Brain microvascular endothelial cell (primary cell): ENCODE results near the gene PTPN6.
A peak's percentile ranks its signal among the peaks of the same experiment; 100 is the strongest.

ENCODE experiments used
- DNase-seq: peaks from one replicate; pipeline ENCODE4 v3.0.0-alpha.2; 2020
- H3K27ac ChIP-seq: fragments of 250-450 bp; sonication (Bioruptor Pico); 2 replicates; pipeline ENCODE4 v1.5.1; 2020; ENCODE audit warnings: mild to moderate bottlenecking, moderate library complexity
- H3K27me3 ChIP-seq: fragments of 250-450 bp; sonication (Bioruptor Pico); replicated peaks from 2 replicates; pipeline ENCODE4 v1.5.1; 2020; ENCODE audit warnings: mild to moderate bottlenecking
- H3K36me3 ChIP-seq: fragments of 250-450 bp; sonication (Bioruptor Pico); replicated peaks from 2 replicates; pipeline ENCODE4 v1.5.1; 2020; ENCODE audit warnings: mild to moderate bottlenecking
- H3K4me3 ChIP-seq: 2 replicates; pipeline ENCODE4 v1.5.1; 2011; ENCODE audit warnings: low read depth, mild to moderate bottlenecking, control low read depth, low read length, moderate library complexity
- in situ Hi-C: cut with HindIII; loops from 2 replicates; pipeline ENCODE4 v1.10.0; 2017; ENCODE audit warnings: low sequenced_read_pairs, low pct_ligation_motif_present
- TF ChIP-seq, protein P1 (sequence below): IDR thresholded peaks from 2 replicates; pipeline ENCODE4 v1.5.1; 2011; ENCODE audit warnings: low read depth, mild to moderate bottlenecking, moderate library complexity, low read length, control low read depth, inconsistent platforms; ENCODE audit errors: missing control alignments

PTPN6 gene

DNA sequence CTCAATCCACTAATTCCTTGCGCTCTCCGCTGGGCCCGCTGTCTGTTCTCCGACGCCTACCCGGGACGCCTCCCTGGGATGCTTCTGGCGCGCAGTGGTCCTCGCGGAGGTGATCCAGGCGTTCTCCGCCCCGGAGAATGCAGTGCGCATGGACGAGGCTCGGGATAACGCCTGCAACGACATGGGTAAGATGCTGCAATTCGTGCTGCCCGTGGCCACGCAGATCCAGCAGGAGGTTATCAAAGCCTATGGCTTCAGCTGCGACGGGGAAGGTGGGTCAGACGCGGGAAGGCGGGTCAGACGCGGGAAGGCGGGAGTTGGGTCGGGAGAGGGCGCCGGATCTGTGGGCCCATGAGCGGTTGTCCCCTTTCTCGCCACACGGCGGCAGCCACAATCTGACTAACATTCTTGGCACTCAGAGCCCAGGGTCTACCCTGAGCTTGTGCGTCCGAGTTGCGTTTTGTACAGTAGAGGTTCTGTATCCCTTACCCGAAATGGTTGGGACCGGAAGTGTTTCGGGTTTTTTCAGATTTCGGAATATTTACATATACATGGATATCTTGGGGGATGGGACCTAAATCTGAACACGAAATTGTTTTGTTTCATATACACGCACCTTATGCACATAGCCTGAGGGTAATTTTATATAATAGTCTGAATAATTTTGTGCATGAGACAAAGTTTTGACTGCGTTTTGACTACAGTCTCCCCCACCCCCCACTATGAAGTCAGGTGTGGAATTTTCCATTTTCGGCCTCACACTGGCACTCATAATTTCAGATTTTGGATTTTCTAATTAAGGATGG, 6.6 kb upstream of the PTPN6 start:
- Histone ChIP-seq H3K27me3 (no peaks in the 10 kb centered on the region), H3K36me3 (peaks cover 7% of the 10 kb centered on the region), H3K4me3 (peak overlapping the region; percentile 87), H3K27ac (peak overlapping the region; percentile 93)
- peak; percentile 92 for DNase-seq
- in situ Hi-C loops = no loop called here
- TF ChIP-seq, protein P1, sequence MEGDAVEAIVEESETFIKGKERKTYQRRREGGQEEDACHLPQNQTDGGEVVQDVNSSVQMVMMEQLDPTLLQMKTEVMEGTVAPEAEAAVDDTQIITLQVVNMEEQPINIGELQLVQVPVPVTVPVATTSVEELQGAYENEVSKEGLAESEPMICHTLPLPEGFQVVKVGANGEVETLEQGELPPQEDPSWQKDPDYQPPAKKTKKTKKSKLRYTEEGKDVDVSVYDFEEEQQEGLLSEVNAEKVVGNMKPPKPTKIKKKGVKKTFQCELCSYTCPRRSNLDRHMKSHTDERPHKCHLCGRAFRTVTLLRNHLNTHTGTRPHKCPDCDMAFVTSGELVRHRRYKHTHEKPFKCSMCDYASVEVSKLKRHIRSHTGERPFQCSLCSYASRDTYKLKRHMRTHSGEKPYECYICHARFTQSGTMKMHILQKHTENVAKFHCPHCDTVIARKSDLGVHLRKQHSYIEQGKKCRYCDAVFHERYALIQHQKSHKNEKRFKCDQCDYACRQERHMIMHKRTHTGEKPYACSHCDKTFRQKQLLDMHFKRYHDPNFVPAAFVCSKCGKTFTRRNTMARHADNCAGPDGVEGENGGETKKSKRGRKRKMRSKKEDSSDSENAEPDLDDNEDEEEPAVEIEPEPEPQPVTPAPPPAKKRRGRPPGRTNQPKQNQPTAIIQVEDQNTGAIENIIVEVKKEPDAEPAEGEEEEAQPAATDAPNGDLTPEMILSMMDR = peak; percentile 86

DNA sequence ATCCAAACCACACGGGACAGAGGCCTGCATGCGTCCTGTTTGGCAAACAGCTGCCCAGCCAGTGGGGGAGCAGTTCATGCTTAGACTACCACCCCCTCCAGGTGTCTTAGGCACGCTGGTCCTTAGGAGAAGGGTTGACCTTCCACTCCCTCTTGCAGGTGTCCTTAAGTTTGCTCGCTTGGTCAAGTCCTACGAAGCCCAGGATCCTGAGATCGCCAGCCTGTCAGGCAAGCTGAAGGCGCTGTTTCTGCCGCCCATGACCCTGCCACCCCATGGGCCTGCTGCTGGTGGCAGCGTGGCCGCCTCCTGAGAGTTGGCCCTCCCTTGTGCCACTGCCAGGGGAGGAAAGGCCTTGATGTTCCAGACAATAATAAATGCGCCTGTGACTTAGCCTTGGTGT, 5.5 kb upstream of the PTPN6 start:
- peaks cover 5% of the 10 kb centered on the region for H3K36me3 ChIP-seq
- in situ Hi-C loops = no loop called here
- no peak for DNase-seq
- H3K27me3 ChIP-seq = no peaks in the 10 kb centered on the region
- no peak overlapping the region for H3K4me3 ChIP-seq
- H3K27ac ChIP-seq = no peak overlapping the region
- TF ChIP-seq, protein P1 = no peak

DNA sequence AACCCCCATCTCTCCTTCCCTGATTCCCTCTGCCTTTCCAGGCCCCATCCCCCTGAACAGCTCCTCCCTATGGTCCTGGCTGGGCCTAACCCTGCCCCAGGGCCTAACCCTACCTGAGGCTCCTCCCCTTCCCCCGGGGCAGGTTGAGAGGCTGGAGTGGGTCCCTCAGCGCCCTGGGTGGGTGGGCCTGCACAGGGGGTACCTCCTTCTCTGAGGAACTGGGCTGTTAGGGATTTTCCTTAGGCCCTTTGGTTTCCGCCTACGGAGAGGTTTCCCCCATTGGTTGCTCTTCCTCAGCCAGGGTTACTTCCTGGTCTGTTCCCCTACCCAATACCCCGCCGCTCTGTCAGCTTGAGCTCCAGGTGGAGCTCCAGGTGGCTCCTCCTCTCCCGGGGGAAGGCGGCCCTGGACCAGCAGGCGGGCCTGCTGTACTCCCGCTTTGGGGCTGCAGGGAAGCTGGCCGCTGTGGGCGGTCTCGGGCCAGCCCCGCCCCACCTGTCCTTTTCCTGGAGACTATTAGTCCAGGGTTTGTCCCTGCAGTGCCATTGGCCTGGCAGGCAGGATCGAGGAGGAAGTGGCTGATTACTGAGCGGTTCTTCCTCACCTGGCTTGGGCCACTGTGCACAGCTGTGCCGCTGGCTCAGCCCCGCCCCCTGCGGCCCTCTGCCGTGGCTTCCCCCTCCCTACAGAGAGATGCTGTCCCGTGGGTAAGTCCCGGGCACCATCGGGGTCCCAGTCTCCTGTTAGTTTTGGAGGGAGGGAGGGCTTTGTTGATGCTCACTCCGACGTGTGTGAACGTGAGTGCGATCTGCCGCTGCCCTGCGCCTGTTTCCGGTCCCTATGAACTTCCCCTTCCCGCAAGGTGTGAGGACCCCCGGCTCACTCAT, 4.9 kb upstream of the PTPN6 start:
- no peak overlapping the region for H3K27ac ChIP-seq
- in situ Hi-C loops = no loop called here
- H3K27me3 ChIP-seq = no peaks in the 10 kb centered on the region
- no peak overlapping the region for H3K4me3 ChIP-seq
- peaks cover 2% of the 10 kb centered on the region for H3K36me3 ChIP-seq
- DNase-seq = no peak
- TF ChIP-seq, protein P1 = no peak

DNA sequence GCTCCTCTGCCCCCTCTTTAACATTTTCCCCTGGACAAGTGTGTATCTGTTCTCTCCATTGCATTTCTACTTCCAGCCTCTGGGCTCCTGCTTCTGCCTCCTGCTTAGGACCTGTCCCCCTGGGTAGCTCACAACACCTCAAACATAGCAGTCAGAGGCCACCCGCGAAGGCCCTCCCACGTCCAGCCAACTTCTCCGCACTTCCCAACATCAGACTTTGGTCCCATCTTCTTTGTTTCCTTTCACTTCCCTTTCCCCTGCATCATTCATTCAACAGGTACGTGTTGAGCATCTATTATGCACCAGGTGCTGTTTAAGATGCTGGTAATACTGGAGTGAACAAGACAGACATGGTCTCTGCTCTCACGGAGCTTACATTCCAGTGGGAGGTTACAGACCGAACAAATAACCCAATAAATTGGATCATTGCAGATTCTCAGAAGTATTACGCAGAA, 4.2 kb upstream of the PTPN6 start:
- Histone ChIP-seq H3K27me3 (no peaks in the 10 kb centered on the region), H3K27ac (no peak overlapping the region), H3K4me3 (no peak overlapping the region), H3K36me3 (peaks cover 2% of the 10 kb centered on the region)
- TF ChIP-seq, protein P1 = no peak
- DNase-seq = no peak
- in situ Hi-C loops = no loop called here

DNA sequence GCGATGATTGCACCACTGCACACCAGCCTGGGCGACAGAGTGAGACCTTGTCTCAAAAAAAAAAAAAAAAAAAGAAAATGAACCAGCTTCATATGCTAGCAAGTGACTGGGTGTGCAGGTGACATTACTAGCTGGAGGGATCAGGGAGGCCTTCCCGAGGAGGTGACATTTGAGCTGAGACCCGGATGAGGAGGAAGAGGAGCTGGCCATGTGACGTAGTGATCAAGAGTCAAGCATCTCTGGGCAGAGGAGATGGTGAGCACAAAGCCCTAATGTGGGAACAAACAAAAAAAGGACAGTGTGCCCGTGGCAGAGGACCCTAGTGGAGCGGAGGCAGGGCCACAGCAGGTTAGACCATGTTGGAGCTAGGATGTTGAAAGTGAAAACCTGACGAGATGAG, 3.5 kb upstream of the PTPN6 start:
- TF ChIP-seq, protein P1 = no peak
- no peak for DNase-seq
- peaks cover 2% of the 10 kb centered on the region for H3K36me3 ChIP-seq
- no peak overlapping the region for H3K4me3 ChIP-seq
- in situ Hi-C loops = no loop called here
- no peak overlapping the region for H3K27ac ChIP-seq
- no peaks in the 10 kb centered on the region for H3K27me3 ChIP-seq
